Forelimb muscle (tissue), 1 donor: Measurements from ENCODE around the gene RETREG2. TPM values are rescaled to one million over a fixed set of nuclear protein-coding genes. Genes with fewer than 3 reads are reported as not detected.
A peak's percentile ranks its signal among the peaks of the same experiment; 100 is the strongest.

Source experiments
- DNase-seq: peaks from one replicate; pipeline ENCODE4 v3.0.0-alpha.2; 2013; ENCODE audit warnings: low read depth
- polyA plus RNA-seq: library from polyadenylated mRNA; unstranded; fragments of 120-200 nt; gene quantifications from one replicate; pipeline ENCODE4 v1.2.1, GENCODE V29; 2013; ENCODE audit not compliant: insufficient read length

RETREG2 gene
- 39.8 TPM for polyA plus RNA-seq

GRCh38 chr2:219177552-219178376 lies at the start of gene RETREG2:
Gene RETREG2, plus strand, starts transcription at chr2:219178275. Its CDS starts 78 bp downstream, at chr2:219178353.
- peak; percentile 84 for DNase-seq

GRCh38 chr2:219128396-219128795 lies 49.7 kb upstream of the RETREG2 start:
- no peak for DNase-seq

- DNase-seq, result no peak
Measured at GRCh38 chr2:219129589-219129988, 48.5 kb upstream of the RETREG2 start.

- no peak for DNase-seq
Measured at GRCh38 chr2:219131327-219131726, 46.7 kb upstream of the RETREG2 start.

GRCh38 chr2:219131744-219132143 lies 46.3 kb upstream of the RETREG2 start:
- no peak for DNase-seq

GRCh38 chr2:219133976-219134375 lies 44.1 kb upstream of the RETREG2 start:
- DNase-seq, result no peak

GRCh38 chr2:219140722-219141121 lies 37.4 kb upstream of the RETREG2 start:
- DNase-seq, result no peak

GRCh38 chr2:219142329-219142728 lies 35.7 kb upstream of the RETREG2 start:
- DNase-seq, result no peak

GRCh38 chr2:219149667-219150066 lies 28.4 kb upstream of the RETREG2 start:
- DNase-seq, result no peak

- peak; percentile 58 for DNase-seq
Measured at GRCh38 chr2:219155054-219155644, 22.9 kb upstream of the RETREG2 start.

- DNase-seq, result no peak
Measured at GRCh38 chr2:219157396-219157795, 20.7 kb upstream of the RETREG2 start.

- DNase-seq, result no peak
Measured at GRCh38 chr2:219158025-219158424, 20.1 kb upstream of the RETREG2 start.

- DNase-seq, result no peak
Measured at GRCh38 chr2:219158586-219158985, 19.5 kb upstream of the RETREG2 start.

- DNase-seq, result no peak
Measured at GRCh38 chr2:219159771-219160185, 18.3 kb upstream of the RETREG2 start.

- peak; percentile 61 for DNase-seq
Measured at GRCh38 chr2:219160186-219161017, 17.7 kb upstream of the RETREG2 start, which contains the start of gene NHEJ1. Gene NHEJ1, minus strand, starts transcription at chr2:219160815. Its CDS starts 2,453 bp downstream, at chr2:219158362.

- DNase-seq, result no peak
Measured at GRCh38 chr2:219161097-219161496, 17.0 kb upstream of the RETREG2 start.

- DNase-seq, result no peak
Measured at GRCh38 chr2:219163156-219163555, 14.9 kb upstream of the RETREG2 start.

- no peak for DNase-seq
Measured at GRCh38 chr2:219165058-219165911, 12.8 kb upstream of the RETREG2 start.

- DNase-seq, result no peak
Measured at GRCh38 chr2:219167997-219168396, 10.1 kb upstream of the RETREG2 start.

GRCh38 chr2:219168526-219168925 lies 9.5 kb upstream of the RETREG2 start:
- DNase-seq, result no peak

GRCh38 chr2:219168932-219169331 lies 9.1 kb upstream of the RETREG2 start:
- DNase-seq, result no peak
